Suppressor macrophage treated with lipopolysaccharide for 4 hours (primary cell): ENCODE results near the gene PLA2G4B.
A peak's percentile ranks its signal among the peaks of the same experiment; 100 is the strongest.

ENCODE experiments used
- DNase-seq: peaks from one replicate; pipeline ENCODE4 v3.0.0-alpha.2; 2020

Gene PLA2G4B, protein sequence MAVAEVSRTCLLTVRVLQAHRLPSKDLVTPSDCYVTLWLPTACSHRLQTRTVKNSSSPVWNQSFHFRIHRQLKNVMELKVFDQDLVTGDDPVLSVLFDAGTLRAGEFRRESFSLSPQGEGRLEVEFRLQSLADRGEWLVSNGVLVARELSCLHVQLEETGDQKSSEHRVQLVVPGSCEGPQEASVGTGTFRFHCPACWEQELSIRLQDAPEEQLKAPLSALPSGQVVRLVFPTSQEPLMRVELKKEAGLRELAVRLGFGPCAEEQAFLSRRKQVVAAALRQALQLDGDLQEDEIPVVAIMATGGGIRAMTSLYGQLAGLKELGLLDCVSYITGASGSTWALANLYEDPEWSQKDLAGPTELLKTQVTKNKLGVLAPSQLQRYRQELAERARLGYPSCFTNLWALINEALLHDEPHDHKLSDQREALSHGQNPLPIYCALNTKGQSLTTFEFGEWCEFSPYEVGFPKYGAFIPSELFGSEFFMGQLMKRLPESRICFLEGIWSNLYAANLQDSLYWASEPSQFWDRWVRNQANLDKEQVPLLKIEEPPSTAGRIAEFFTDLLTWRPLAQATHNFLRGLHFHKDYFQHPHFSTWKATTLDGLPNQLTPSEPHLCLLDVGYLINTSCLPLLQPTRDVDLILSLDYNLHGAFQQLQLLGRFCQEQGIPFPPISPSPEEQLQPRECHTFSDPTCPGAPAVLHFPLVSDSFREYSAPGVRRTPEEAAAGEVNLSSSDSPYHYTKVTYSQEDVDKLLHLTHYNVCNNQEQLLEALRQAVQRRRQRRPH

DNA sequence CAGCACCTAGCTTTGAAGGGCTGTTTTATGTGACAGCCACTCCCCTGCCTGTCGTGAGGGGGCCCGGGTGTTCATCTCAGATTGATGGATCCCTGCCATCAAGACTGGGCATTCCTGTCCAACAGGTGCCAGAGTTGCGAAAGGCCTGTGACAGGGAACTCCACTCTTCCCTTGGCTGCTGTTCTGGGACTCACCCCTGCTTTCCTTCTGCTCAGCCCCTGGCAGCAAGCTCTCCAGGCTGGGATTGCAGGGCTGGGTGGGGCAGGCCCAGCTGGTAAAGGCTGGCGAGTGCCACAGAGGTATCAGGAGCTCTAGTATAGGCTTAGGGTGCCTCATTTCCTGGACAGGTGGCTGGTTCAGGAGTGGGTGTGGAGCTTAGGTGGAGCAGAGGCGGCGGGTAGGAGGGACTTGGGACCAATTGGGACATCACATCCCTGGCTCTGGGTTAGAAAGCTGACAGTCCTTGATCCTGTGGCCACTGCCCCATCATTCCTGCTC, at the start of gene PLA2G4B:
PLA2G4B (plus strand) TSS at position 448 of the 498 bp plus-strand sequence. CDS start 67 bp downstream, outside the sequence.
- no peak for DNase-seq

DNA sequence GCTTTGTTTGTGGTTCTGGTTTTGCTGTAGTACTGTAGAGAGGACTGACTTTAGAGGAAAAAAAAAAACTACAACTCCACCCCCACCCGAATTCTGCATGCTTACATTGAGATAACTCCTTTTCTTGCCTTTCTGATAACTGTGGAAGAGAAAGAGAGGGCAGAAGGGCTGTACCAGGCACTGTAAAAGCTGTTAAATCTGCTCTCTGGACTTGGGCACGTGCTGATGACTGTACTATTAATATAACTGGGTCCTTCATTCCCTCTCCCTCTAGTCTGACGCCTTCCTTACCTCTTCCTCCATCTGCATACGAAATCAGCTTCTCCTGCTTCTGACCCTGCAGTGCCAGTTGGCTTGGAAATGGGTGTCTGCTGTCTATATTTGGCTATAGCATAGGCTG, 49.4 kb upstream of the PLA2G4B start:
- DNase-seq = no peak

DNA sequence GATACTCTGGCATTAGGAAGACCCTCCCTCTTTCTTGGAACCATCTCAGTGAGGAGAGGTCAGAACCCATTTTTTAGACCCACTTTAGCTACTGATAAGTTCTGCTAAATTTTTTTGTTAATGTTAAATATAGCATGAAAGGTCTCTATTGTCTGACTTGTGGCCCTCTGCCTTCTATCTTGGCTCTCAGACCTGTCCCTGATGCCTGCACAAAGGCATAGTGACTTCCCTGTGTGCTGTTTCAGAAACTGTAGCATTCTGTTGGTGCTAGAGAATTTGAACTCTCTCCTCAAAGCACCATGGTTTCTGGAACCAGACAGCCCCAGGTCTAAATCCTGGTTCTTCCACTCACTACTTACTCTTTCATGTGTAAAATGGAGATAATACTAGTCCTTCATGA, 49.0 kb upstream of the PLA2G4B start:
- no peak for DNase-seq

DNA sequence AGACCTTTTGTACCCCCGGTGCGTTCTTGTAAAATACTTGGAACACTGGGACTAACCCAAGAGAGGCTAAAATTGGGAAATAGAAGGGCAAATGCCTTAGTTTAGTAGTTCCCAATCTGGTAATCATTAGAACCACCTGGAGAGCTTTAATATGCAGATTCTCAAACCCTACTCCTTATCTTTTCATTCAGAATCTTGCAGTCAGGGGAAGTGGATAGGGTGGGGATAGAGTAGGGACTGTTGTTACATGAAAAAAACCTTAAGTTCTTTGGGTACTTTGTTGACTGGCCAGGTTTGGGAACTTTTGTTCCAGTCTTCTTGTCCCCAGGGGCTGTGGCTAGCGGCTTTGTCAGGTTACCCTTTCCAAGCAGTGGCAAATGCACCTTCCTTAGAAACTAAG, 48.5 kb upstream of the PLA2G4B start:
- no peak for DNase-seq

DNA sequence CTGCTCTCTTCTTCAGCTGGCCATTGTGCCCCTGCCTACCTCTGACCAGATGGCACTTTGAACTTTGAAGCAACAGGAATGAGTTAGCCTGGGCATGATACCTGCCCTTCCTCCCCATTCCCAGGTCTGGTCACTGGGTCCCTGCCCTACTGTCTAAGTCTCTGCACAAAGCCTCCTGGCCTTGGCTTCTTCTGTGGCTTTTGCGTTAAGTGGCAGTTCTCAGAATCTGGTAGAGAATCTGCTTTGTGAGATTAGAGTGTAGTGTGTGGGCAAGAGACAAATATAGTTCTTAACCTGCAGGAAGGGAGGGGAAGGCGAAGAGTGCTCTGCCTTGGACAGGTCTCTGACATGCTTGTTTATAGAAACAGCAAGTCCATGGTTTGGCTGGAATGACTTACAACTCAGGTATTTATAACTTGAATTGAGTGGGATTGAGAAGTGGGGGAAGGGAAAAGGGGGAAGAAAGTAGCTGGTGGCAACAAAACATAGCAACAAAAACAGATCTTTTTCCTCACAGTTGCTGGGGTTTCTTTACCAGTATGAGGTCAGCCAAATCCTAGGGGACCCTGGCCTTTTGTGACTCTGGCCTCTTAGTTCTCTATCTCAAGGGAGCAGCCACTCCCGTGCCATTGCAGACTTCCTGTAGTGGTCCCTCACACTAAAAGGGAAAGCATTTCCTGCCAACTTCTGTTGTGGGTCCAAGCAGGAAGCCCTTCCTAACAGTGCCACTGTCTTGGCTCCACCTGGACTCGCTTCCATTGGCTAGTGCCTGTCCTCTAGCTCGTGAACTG, 47.7 kb upstream of the PLA2G4B start:
- DNase-seq = no peak

- no peak for DNase-seq
These were observed 47.1 kb upstream of the PLA2G4B start for GRCh38 chr15:41791547-41791937.

GRCh38 chr15:41792000-41792637, 46.5 kb upstream of the PLA2G4B start:
- no peak for DNase-seq

DNA sequence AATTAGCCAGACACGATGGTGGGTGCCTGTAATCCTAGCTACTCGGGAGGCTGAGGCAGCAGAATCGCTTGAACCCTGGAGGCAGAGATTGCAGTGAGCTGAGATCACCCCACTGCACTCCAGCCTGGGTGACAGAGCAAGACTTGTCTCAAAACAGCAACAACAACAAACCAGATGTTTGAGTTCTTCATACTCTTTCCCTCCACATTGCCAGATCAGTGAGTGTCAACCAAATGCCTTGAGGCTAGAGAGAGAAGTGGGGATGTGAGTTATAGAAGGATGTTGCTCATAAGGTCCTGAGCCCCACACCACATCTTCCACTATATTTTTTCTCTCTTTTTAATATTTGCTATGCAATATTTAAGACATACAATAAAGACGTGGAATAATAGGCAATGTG, 44.6 kb upstream of the PLA2G4B start:
- DNase-seq = no peak

DNA sequence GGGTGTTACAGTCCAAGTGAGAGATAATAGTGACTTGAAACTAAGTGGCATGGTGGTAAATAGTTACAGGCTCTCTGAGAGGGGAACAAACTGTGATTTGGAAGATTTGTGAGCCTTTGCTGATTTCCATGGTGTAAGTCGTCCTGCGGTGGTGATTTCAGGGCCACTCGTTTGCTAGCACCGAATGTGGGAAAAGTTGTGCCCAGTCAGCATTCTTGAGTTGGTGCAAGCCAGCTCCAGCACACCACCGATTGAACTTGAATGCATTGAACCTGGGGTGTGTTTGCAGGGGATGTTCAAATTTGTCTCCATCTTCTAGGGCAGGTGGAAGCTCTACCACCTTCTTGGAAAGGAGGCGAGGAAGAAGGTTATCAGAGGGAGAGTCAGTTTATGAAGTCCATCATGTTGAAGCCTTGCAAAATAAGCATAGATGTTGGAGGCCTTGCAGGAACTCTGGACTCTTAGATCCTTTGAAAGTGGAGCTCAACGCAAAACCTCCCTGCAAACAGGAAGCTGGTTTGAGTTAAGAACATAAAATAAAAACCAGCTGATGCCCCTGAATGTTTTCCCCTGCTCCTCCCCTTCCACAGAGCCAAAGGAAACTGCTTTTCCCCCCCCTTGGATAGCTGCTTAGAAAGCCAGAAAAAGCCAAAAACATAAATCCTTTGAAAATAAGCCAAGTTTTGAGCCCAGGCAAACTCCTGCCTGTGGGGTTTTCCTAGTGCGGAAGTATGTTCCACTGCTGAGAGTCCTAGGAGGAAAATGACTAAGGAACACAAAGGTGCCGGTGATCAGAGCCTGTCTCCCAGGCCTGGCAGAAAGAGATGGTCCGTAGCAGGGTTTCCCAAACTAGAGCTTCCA, 42.4 kb upstream of the PLA2G4B start:
- DNase-seq = no peak

DNA sequence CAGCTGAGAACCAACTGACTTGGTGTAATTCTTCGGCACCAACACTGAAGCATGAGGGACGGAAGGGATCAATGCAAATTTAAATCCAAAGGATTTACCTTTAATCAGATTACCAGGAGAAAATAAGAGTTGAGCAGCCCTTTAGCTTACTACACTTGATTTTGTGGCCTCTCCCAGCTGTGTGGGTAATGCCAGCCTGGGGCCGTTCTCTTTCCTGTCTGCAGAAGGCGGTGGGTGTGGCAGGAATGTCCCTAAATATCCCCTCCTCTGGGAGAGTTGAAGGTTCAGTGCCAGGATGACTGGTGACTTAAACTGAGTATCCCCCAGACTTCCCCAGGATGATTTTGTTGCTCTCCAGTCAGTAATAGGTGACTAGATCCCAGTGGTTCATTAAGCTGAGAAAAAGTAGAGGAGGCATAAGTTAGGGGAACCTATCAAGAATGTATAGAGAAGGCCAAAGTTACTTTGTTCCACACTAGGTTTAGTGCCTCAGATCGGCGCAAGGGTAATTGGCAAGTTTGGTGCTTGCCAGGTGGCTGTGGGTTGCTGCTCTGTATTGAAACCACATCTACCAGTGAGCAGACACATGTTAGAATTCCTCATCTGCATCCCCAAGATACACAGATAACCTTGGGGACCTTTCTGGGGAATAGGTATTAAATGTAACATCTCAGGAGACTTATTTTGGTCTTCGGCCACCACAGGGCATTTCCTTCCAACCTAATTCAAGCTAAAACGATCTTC, 41.3 kb upstream of the PLA2G4B start:
- peak; percentile 60 for DNase-seq

- DNase-seq = no peak
These were observed 39.8 kb upstream of the PLA2G4B start for GRCh38 chr15:41798607-41799487.

- DNase-seq = no peak
These were observed 39.2 kb upstream of the PLA2G4B start for GRCh38 chr15:41799488-41799805.

DNA sequence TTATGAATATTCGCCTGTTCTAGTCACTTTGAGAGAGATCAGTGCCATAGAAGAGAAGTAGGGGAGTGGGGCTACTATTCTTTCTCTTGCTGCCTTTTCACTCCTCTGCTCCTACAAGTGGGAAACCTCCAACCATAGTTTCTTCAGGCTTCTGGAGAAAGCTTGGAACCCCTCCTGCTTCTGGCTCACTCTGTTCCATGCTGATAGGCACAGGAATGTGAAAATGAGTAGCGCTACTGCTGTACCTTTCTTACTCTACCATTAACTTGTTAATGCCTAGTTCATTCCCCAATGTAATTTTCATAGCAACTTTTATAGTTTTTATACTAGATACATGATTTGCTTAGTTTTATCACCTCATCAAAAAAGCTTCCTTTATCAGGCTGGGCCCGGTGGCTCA, 37.5 kb upstream of the PLA2G4B start:
- DNase-seq = no peak

DNA sequence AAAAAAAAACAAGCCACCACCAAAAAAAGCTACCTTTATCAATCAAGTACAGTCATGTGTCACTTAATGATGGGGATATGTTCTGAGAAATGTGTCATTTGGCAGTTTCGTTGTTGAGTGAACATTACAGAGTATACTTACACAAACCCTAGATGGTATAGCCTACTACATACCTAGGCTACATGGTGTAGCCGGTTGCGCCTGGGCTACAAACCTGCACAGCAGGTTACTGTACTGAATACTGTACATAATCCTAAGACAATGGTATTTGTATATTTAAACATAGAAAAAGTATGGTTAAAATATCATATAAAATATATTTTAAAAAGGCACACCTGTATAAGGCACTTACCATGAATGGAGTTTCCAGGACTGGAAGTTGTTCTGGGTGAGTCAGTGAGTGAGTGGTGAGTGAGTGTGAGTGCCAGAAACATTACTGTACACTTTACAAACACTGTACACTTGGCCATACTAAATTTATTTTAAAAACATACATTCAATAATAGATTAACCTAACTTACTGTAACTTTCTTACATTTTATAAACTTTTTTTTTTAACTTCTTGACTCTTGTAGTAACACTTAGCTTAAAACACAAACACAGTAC, 36.7 kb upstream of the PLA2G4B start:
- DNase-seq = no peak

DNA sequence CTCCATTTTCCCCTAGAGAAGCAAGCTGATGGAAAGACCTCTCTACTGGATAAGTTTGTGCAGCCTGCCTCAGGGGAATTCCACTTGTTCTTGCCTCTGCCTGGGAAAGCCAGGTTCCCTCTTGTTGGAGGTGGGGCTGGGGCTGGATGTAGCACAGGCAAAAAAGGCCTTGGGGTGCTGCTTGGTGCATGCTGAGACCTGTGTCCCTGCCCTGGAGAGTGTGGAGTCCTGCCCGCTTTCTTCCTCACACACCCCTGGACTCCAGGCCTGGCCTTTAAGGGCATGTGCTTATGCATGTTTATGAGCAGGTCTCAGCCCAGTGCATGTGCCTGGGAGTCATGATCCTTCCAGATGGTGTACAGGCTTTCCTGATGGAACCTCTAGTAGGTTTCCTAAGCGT, 34.3 kb upstream of the PLA2G4B start:
- no peak for DNase-seq

DNA sequence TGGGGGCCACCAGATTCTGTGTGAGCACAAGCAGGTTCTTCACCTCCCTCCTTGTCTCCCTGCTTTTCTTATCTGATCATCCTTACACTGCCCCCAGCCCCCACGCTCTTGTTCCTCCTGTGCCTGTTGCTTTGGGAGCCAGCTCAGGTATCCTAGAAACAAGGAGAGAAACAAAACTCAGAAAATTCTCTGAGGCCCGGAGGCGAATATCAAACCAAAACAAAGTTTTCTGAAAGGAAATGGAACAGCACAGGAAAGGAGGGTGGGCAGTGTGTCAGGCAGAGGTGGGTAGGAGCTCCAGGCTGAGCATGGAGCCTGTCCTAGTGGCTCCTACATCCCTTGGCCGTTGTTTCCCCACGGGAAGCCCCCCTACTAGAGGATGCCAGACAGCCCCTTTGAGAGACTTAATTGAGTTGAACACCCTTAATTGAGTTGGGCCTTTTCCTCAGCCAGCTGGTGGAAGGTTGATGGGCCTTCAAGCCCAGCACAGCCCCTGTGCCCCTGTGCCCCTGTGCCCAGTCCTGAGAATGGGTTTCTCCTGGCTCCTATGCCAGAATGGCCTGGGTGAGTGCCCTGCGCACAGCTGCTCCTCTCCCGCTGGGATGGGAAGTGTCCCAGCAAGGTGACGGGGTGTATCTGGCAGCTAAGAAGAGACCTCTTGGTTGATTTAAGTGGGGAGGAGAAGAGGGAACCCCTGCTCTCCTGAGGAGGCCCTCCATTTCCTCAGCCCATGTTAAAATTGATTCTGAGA, 33.6 kb upstream of the PLA2G4B start:
- DNase-seq = no peak

DNA sequence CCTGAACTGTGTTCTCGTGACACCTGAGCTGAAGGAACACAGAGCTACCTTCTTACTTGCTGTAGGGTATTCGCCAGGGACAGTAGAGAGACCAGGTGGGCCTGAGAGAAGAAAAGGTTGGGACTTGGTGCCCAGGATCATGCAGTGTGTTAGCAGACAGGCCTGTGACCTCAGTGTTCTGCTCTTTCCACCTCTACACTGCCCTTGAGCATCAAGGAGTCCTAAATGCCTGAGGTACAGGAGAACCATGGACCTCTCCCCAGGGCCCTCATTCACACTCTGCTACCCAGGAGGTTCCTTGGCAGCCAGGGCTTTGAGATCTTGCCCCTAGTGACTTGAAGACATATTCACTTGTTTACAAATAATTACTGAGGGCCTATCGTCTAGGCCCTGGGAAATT, 32.9 kb upstream of the PLA2G4B start:
- DNase-seq = no peak

- no peak for DNase-seq
These were observed 32.1 kb upstream of the PLA2G4B start for GRCh38 chr15:41806291-41807181.
